Measurements from ENCODE around the gene NOSTRIN. TPM values are rescaled to one million over a fixed set of nuclear protein-coding genes. Genes with fewer than 3 reads are reported as not detected.

NOSTRIN gene
- total and polyA plus RNA-seq, 2 experiments from 2014 or later, result 0.92 to 2.9 TPM

DNA sequence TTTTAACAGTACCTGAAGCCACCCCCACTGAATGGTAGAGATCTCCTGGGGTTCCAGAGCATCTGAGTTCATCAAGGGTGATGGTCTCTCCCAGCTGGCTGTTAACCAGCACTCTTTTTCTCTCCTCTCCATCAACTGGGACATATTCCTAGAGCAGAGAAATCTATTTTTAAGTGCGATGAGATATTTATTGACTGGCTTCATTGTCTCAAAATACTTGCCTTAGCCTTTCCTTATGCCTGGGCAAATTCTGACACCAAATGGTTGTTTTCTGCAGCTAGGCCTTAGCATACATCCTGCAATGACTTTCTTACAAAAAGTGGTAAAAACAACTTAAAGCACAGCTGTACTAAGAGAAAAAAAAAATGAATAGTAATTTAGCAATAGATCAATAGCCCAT, 19.6 kb downstream of the NOSTRIN start:
- Histone ChIP-seq H3K4me1 (ENCODE audit: low read depth) (no peaks in the 10 kb centered on the region), H3K27ac (no peak overlapping the region), H3K4me3 (no peak overlapping the region), H3K36me3 (no peaks in the 10 kb centered on the region), H3K9me3 (ENCODE audit: low read depth) (no peaks in the 10 kb centered on the region), H3K27me3 (no peaks in the 10 kb centered on the region)
- TF ChIP-seq, protein P1, sequence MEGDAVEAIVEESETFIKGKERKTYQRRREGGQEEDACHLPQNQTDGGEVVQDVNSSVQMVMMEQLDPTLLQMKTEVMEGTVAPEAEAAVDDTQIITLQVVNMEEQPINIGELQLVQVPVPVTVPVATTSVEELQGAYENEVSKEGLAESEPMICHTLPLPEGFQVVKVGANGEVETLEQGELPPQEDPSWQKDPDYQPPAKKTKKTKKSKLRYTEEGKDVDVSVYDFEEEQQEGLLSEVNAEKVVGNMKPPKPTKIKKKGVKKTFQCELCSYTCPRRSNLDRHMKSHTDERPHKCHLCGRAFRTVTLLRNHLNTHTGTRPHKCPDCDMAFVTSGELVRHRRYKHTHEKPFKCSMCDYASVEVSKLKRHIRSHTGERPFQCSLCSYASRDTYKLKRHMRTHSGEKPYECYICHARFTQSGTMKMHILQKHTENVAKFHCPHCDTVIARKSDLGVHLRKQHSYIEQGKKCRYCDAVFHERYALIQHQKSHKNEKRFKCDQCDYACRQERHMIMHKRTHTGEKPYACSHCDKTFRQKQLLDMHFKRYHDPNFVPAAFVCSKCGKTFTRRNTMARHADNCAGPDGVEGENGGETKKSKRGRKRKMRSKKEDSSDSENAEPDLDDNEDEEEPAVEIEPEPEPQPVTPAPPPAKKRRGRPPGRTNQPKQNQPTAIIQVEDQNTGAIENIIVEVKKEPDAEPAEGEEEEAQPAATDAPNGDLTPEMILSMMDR (IDR thresholded peaks at IDR 0.05; ENCODE audit: low read depth, low read length), result no peak
- DNase-seq (ENCODE audit: low read depth in 1 of 2, low spot score in 1 of 2), result no peak

DNA sequence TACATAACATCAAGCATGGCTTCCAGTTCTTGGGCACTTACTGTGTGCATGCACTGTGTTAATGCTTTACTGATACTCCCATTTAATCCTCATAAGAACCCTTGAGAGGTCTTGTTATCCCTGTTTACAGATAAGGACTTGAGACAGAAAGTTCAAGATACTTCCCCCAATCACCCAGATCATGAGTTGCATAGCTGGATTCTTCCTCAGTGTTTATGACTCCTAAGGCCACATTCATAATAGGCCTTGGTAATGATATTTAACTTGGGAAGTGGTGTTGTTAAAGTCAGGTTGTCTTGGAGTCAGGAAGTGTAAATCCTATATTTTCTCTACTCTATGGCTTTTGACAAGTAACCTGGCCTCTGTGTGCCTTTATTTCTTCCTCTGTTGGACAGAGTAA, 22.7 kb downstream of the NOSTRIN start:
- DNase-seq (ENCODE audit: low read depth in 1 of 2, low spot score in 1 of 2), result no peak
- no peak overlapping the region for H3K27ac ChIP-seq
- TF ChIP-seq, protein P1 (IDR thresholded peaks at IDR 0.05; ENCODE audit: low read depth, low read length), result no peak
- no peaks in the 10 kb centered on the region for H3K9me3 ChIP-seq (ENCODE audit: low read depth)
- no peaks in the 10 kb centered on the region for H3K36me3 ChIP-seq
- H3K27me3 ChIP-seq, result no peaks in the 10 kb centered on the region
- no peaks in the 10 kb centered on the region for H3K4me1 ChIP-seq (ENCODE audit: low read depth)
- no peak overlapping the region for H3K4me3 ChIP-seq

DNA sequence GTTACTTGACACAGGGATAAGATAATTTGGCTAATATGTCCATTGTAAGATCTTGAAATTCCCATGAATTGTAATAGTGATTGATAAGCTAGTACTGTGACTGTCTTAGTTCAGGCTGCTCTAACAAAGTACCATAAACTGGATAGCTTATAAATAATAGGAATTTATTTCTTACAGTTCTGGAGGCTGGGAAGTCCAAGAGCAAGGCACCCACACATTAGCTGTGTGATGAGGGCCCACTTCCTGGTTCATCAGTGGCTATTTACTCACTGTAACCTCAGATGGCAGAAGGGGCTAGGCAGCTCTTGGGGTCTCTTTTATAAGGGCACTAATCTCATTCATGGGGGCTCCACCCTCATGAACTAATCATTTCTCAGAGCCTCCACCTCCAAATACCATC, 28.5 kb downstream of the NOSTRIN start:
- Histone ChIP-seq H3K27ac (no peak overlapping the region), H3K9me3 (ENCODE audit: low read depth) (no peaks in the 10 kb centered on the region), H3K4me1 (ENCODE audit: low read depth) (no peaks in the 10 kb centered on the region), H3K4me3 (no peak overlapping the region), H3K27me3 (no peaks in the 10 kb centered on the region), H3K36me3 (no peaks in the 10 kb centered on the region)
- no peak for DNase-seq (ENCODE audit: low read depth in 1 of 2, low spot score in 1 of 2)
- TF ChIP-seq, protein P1 (IDR thresholded peaks at IDR 0.05; ENCODE audit: low read depth, low read length), result no peak

DNA sequence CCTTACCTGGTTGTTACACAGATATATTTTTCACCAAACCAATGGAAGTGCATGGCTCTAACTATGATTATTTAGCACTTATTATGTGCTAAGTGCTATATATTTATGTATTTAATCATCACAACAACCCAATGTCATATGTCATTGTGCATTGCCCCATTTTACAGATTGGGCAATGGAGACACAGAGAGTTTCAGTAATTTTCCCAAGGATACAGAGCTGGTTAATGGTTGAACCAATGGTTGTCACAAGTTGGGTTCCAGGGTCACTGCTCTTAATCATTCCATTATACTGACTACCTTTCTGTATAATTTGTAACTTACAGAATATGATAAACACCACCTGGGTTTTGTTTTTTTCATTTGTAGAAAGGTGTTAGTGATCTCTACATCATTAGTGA, 29.2 kb downstream of the NOSTRIN start:
- Histone ChIP-seq H3K36me3 (no peaks in the 10 kb centered on the region), H3K9me3 (ENCODE audit: low read depth) (no peaks in the 10 kb centered on the region), H3K27ac (no peak overlapping the region), H3K4me1 (ENCODE audit: low read depth) (no peaks in the 10 kb centered on the region), H3K27me3 (no peaks in the 10 kb centered on the region), H3K4me3 (no peak overlapping the region)
- TF ChIP-seq, protein P1 (IDR thresholded peaks at IDR 0.05; ENCODE audit: low read depth, low read length), result no peak
- no peak for DNase-seq (ENCODE audit: low read depth in 1 of 2, low spot score in 1 of 2)

DNA sequence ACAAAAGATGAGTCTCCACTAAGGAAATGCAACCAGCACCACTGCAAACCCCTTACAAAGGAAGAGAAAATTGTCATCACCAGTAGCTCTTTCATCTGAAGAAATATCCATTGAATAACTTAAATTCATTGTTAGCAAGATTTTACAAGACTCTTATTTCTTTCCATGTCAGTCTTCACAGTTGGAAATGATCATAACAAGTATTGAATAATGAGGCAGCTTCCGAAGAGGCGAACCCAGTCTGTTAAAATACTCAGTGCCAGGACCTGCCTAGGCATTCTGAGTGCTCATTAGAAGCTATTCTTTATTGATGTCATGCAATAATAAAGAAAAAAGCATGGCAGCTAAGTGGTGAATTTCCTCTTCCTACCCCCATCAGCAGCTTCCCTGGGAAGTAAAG, 33.5 kb downstream of the NOSTRIN start:
- no peaks in the 10 kb centered on the region for H3K27me3 ChIP-seq
- H3K4me1 ChIP-seq (ENCODE audit: low read depth), result no peaks in the 10 kb centered on the region
- no peak overlapping the region for H3K27ac ChIP-seq
- TF ChIP-seq, protein P1 (IDR thresholded peaks at IDR 0.05; ENCODE audit: low read depth, low read length), result no peak
- H3K4me3 ChIP-seq, result no peak overlapping the region
- H3K9me3 ChIP-seq (ENCODE audit: low read depth), result no peaks in the 10 kb centered on the region
- DNase-seq (ENCODE audit: low read depth in 1 of 2, low spot score in 1 of 2), result no peak
- H3K36me3 ChIP-seq, result no peaks in the 10 kb centered on the region

DNA sequence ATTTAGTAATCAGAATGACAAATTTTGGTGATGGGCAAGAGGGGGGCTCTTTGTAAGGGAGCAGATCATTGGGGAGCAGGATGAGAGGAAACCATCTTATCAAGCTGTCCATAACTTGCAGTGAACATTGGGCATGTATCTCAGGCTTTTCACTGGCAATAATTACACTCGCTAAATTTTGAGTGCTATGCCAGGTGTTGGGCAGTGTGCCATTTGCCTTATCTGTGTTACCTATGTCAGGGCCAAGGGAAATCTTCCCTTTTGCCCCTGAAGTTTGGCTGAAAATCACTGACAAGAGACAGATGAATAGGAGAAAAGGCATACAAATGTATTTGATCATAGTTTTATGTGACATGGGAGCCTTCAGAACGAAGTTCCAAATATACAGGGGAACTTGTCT, 39.0 kb downstream of the NOSTRIN start:
- no peak overlapping the region for H3K27ac ChIP-seq
- no peak for DNase-seq (ENCODE audit: low read depth in 1 of 2, low spot score in 1 of 2)
- no peak overlapping the region for H3K4me3 ChIP-seq
- no peaks in the 10 kb centered on the region for H3K9me3 ChIP-seq (ENCODE audit: low read depth)
- no peaks in the 10 kb centered on the region for H3K36me3 ChIP-seq
- H3K4me1 ChIP-seq (ENCODE audit: low read depth), result no peaks in the 10 kb centered on the region
- H3K27me3 ChIP-seq, result no peaks in the 10 kb centered on the region
- TF ChIP-seq, protein P1 (IDR thresholded peaks at IDR 0.05; ENCODE audit: low read depth, low read length), result no peak

Measured in cardiac muscle cell (in vitro differentiated cells and primary cell).